IMR-90 (cell line): ENCODE results near the gene STAC. TPM values are rescaled to one million over a fixed set of nuclear protein-coding genes. Genes with fewer than 3 reads are reported as not detected.

Experiments
- ATAC-seq: fragments of 200-7000 bp; cut with Tn5 transposase; 2 replicates; pipeline ENCODE4 v1.9.1; 2020; ENCODE audit warnings: low read depth, mild to moderate bottlenecking, moderate library complexity
- BruUV-seq: library from RNA; stranded (reverse); fragments of 400-500 nt; replicated peaks from 2 replicates; lab custom pipeline; 2021; lab: Mats Ljungman, UMichigan
- CTCF ChIA-PET: fragments of 300-600 bp; formaldehyde crosslinking; extraction: SDS; loops from one replicate; lab custom pipeline; 2021; ENCODE audit warnings: antibody characterized with exemption; lab: Yijun Ruan, JAX
- POLR2A ChIA-PET: fragments of 300-600 bp; sonication (Branson Sonifier 250); formaldehyde crosslinking; loops from one replicate; lab custom pipeline; 2022; ENCODE audit warnings: antibody characterized with exemption; ENCODE audit not compliant: unreplicated experiment; lab: Charles Lee
- DNase-seq: peaks from one replicate; pipeline ENCODE4 v3.0.0; 2013
- H2AFZ ChIP-seq: replicated peaks from 2 replicates; pipeline ENCODE3; 2013; ENCODE audit warnings: low read length, mild to moderate bottlenecking; ENCODE audit not compliant: poor library complexity
- H2AK5ac ChIP-seq: 2 replicates; pipeline ENCODE4 v1.6.1; 2013; ENCODE audit warnings: low read depth, low read length, inconsistent platforms
- H2AK9ac ChIP-seq: replicated peaks from 2 replicates; pipeline ENCODE3; 2013; ENCODE audit warnings: mild to moderate bottlenecking, low read depth, low read length, moderate library complexity; ENCODE audit not compliant: poor library complexity
- H2BK120ac ChIP-seq: 2 replicates; pipeline ENCODE4 v1.6.1; 2013; ENCODE audit warnings: low read depth, low read length, inconsistent platforms
- H2BK15ac ChIP-seq: 3 replicates; pipeline ENCODE4 v1.6.1; 2013; ENCODE audit warnings: low read depth, low read length, inconsistent platforms
- H2BK20ac ChIP-seq: 2 replicates; pipeline ENCODE4 v1.6.1; 2013; ENCODE audit warnings: low read depth, mild to moderate bottlenecking, inconsistent platforms, low read length, moderate library complexity
- H2BK5ac ChIP-seq: 2 replicates; pipeline ENCODE4 v1.6.1; 2013; ENCODE audit warnings: mild to moderate bottlenecking, low read depth, low read length, inconsistent platforms; ENCODE audit not compliant: poor library complexity, severe bottlenecking
- H3K14ac ChIP-seq: replicated peaks from 2 replicates; pipeline ENCODE4 v1.6.1; 2013; ENCODE audit warnings: low read depth, low read length, inconsistent platforms
- H3K18ac ChIP-seq: 2 replicates; pipeline ENCODE4 v1.6.1; 2013; ENCODE audit warnings: low read depth, low read length, control low read depth
- H3K23ac ChIP-seq: 2 replicates; pipeline ENCODE4 v1.6.1; 2013; ENCODE audit warnings: low read depth, low read length, inconsistent platforms
- H3K27ac ChIP-seq: 2 replicates; pipeline ENCODE4 v1.5.1; 2013; ENCODE audit warnings: mild to moderate bottlenecking, control low read depth, low read length; ENCODE audit not compliant: insufficient read depth
- H3K27me3 ChIP-seq: 2 replicates; pipeline ENCODE4 v1.6.1; 2013; ENCODE audit warnings: low read length; ENCODE audit not compliant: control insufficient read depth, insufficient read depth
- H3K36me3 ChIP-seq: 2 replicates; pipeline ENCODE4 v1.6.1; 2013; ENCODE audit warnings: low read length, mixed read lengths; ENCODE audit not compliant: control insufficient read depth, insufficient read depth
- H3K4ac ChIP-seq: 2 replicates; pipeline ENCODE4 v1.6.1; 2013; ENCODE audit warnings: low read depth, low read length, inconsistent platforms
- H3K4me1 ChIP-seq: 2 replicates; pipeline ENCODE4 v1.6.1; 2013; ENCODE audit warnings: low read length, mixed read lengths; ENCODE audit not compliant: control insufficient read depth, insufficient read depth
- H3K4me2 ChIP-seq: 2 replicates; pipeline ENCODE4 v1.6.1; 2013; ENCODE audit warnings: low read depth, mild to moderate bottlenecking, control low read depth, low read length, moderate library complexity
- H3K4me3 ChIP-seq: 2 replicates; pipeline ENCODE4 v1.5.1; 2013; ENCODE audit warnings: low read depth, mild to moderate bottlenecking, control low read depth, low read length, moderate library complexity; ENCODE audit not compliant: insufficient read depth
- H3K56ac ChIP-seq: 2 replicates; pipeline ENCODE4 v1.6.1; 2013; ENCODE audit warnings: low read length, inconsistent platforms; ENCODE audit not compliant: insufficient read depth; ENCODE audit errors: extremely low read depth
- H3K79me1 ChIP-seq, 2 experiments: 2 replicates each; pipeline ENCODE4 v1.6.1; 2013; ENCODE audit warnings: low read length in 2 of 2, inconsistent platforms in 1 of 2, low read depth in 1 of 2
- H3K9ac ChIP-seq: 2 replicates; pipeline ENCODE4 v1.6.1; 2013; ENCODE audit warnings: low read depth, low read length, control low read depth
- H3K9me1 ChIP-seq: 2 replicates; pipeline ENCODE4 v1.6.1; 2013; ENCODE audit warnings: low read length, inconsistent platforms; ENCODE audit not compliant: insufficient read depth
- H3K9me3 ChIP-seq: 2 replicates; pipeline ENCODE4 v1.6.1; 2013; ENCODE audit warnings: low read length; ENCODE audit not compliant: control insufficient read depth, insufficient read depth
- H4K20me1 ChIP-seq: 2 replicates; pipeline ENCODE4 v1.6.1; 2013; ENCODE audit warnings: low read length, inconsistent platforms; ENCODE audit not compliant: insufficient read depth
- H4K5ac ChIP-seq: 2 replicates; pipeline ENCODE4 v1.6.1; 2013; ENCODE audit warnings: mild to moderate bottlenecking, low read depth, low read length, control low read depth
- H4K8ac ChIP-seq, 2 experiments: 2 replicates each; pipeline ENCODE4 v1.6.1; 2013; ENCODE audit warnings: low read depth in 2 of 2, low read length in 2 of 2, control low read depth in 1 of 2, inconsistent platforms in 1 of 2
- H4K91ac ChIP-seq: 2 replicates; pipeline ENCODE4 v1.6.1; 2013; ENCODE audit warnings: low read depth, low read length, inconsistent platforms; ENCODE audit not compliant: insufficient read depth
- BHLHE40 ChIP-seq: fragments of 150-350 bp; IDR thresholded peaks from 2 replicates; pipeline ENCODE4 v1.6.1; 2016; ENCODE audit warnings: mild to moderate bottlenecking, low read depth, low read length
- CTCF ChIP-seq: conservative IDR thresholded peaks from 2 replicates; pipeline ENCODE4 v1.5.1; 2012; ENCODE audit warnings: mild to moderate bottlenecking, low read depth, low read length, improper control_type of control experiment
- WGBS, 2 experiments: methylation state at CpG; one replicate each; pipeline versions ENCODE4 v1.1.5 to v1.1.7; 2013; ENCODE audit warnings: missing lambda C conversion rate in 2 of 2; ENCODE audit not compliant: insufficient read length in 1 of 2; ENCODE audit errors: extremely low coverage in 2 of 2; 5-methylcytosine and 5-hydroxymethylcytosine counted together
- dilution Hi-C: fragments of 300-500 bp; cut with HindIII; formaldehyde crosslinking; loops from one replicate; pipeline ENCODE4 v1.14.3; 2018; ENCODE audit warnings: low sequenced_read_pairs; ENCODE audit not compliant: unreplicated experiment
- in situ Hi-C: fragments of 300-500 bp; cut with MboI; formaldehyde crosslinking; loops from 3 replicates; pipeline ENCODE4 v1.14.3; 2019; ENCODE audit warnings: low sequenced_read_pairs, inconsistent platforms, mixed read lengths
- intact Hi-C: fragments of 100-400 bp; cut with micrococcal nuclease; formaldehyde crosslinking; loops from 2 replicates; pipeline ENCODE4 v1.10.0; 2022
- polyA plus RNA-seq, 3 experiments: library from polyadenylated mRNA; depleted of rRNA; stranded (reverse); fragments of >200 nt; gene quantifications; 2 replicates each; pipeline ENCODE4 v1.2.3, GENCODE V29; 2012; ENCODE audit warnings: low replicate concordance in 1 of 3
- total RNA-seq: library from RNA; depleted of rRNA; stranded (reverse); fragments of >200 nt; gene quantifications from 2 replicates; pipeline ENCODE4 v1.2.3, GENCODE V29; 2012

Gene STAC
- total and polyA plus RNA-seq, 2 of the 4 experiments (the other 2 are of a cell fraction), result 0.19 to 0.36 TPM

DNA sequence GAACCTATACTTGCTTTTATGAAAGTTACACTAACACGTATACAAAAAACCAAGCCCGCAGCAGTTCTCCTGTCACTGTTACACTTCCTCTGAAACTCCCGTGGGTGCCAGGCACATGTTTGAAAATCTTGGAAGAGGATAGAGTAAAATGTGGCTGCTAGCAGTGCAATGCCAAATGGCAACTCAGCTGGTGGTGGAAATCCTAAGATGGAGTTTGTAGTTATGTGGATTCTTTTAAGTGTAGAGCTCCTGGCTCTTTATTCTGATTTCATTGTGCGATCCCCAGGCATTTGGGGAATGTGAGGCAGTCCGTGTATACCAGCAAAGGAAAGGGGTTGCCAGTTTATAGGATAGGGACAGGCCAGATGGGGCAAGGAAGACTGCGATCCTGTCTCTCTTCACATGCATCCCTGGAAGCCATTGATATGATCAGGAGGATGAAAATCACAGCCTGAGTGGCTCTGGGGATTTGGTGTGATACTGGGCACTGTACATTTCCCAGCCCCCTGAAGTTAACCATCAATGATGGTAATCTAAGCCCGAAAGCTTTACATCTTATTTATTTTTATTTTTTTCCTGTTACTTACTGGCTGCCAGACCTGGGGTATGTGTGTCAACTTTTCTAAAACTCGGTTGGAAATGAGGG lies 1.1 kb downstream of the STAC start:
- H2AK5ac ChIP-seq, result no peak overlapping the region
- no peak overlapping the region for H3K4me2 ChIP-seq
- no peaks in the 10 kb centered on the region for H3K79me1 ChIP-seq
- H3K9me1 ChIP-seq, result no peaks in the 10 kb centered on the region
- H4K20me1 ChIP-seq, result no peaks in the 10 kb centered on the region
- H3K27me3 ChIP-seq, result no peaks in the 10 kb centered on the region
- WGBS, 2 experiments, result 82% methylated on average over 2 of the region's 8 CpGs; no CpG with 5 or more reads in 1 of the 2 experiments
- no peak overlapping the region for H2BK120ac ChIP-seq
- no peak overlapping the region for H3K23ac ChIP-seq
- DNase-seq, result no peak
- CTCF ChIA-PET, result no interaction called here
- no peak overlapping the region for H4K5ac ChIP-seq
- H3K36me3 ChIP-seq, result no peaks in the 10 kb centered on the region
- no peak overlapping the region for H4K91ac ChIP-seq
- H3K4ac ChIP-seq, result no peak overlapping the region
- dilution Hi-C loops (no loop called here), intact Hi-C loops (no loop called here), in situ Hi-C loops (no loop called here)
- H2AK9ac ChIP-seq, result no peak overlapping the region
- H3K56ac ChIP-seq, result no peak overlapping the region
- POLR2A ChIA-PET, result no interaction called here
- H3K18ac ChIP-seq, result no peak overlapping the region
- H2BK20ac ChIP-seq, result no peak overlapping the region
- H4K8ac ChIP-seq, result no peak overlapping the region
- no peak overlapping the region for H2BK5ac ChIP-seq
- no peak for TF ChIP-seq CTCF
- TF ChIP-seq BHLHE40, result no peak
- ATAC-seq, result no peak
- H2BK15ac ChIP-seq, result no peak overlapping the region
- H3K14ac ChIP-seq, result no peak overlapping the region
- BruUV-seq, result no TSS peak
- peaks cover 2% of the 10 kb centered on the region; the same call in 1 of the 2 replicates for H3K9me3 ChIP-seq
- no peak overlapping the region for H3K9ac ChIP-seq
- no peak overlapping the region for H3K4me3 ChIP-seq
- no peaks in the 10 kb centered on the region for H3K4me1 ChIP-seq
- H3K27ac ChIP-seq, result no peak overlapping the region
- no peak overlapping the region for H2AFZ ChIP-seq
